T-helper 9 cell (primary cell): ENCODE data around the gene ICAM4.
"Not testable (repeated sequence)": the region's sequence is repeated elsewhere in the genome, so short reads cannot be mapped to it uniquely, and the experiment has no call there.

Source experiments
- DNase-seq: peaks from one replicate; pipeline ENCODE4 v3.0.0-alpha.2; 2020
- total RNA-seq, 2 donors: gene quantifications; one replicate each; lab custom pipeline; 2026; lab: John Stamatoyannopoulos, UW

The ICAM4 gene, protein sequence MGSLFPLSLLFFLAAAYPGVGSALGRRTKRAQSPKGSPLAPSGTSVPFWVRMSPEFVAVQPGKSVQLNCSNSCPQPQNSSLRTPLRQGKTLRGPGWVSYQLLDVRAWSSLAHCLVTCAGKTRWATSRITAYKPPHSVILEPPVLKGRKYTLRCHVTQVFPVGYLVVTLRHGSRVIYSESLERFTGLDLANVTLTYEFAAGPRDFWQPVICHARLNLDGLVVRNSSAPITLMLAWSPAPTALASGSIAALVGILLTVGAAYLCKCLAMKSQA
- 0.72 to 0.77 reads per million in 2 donors for total RNA-seq

DNA sequence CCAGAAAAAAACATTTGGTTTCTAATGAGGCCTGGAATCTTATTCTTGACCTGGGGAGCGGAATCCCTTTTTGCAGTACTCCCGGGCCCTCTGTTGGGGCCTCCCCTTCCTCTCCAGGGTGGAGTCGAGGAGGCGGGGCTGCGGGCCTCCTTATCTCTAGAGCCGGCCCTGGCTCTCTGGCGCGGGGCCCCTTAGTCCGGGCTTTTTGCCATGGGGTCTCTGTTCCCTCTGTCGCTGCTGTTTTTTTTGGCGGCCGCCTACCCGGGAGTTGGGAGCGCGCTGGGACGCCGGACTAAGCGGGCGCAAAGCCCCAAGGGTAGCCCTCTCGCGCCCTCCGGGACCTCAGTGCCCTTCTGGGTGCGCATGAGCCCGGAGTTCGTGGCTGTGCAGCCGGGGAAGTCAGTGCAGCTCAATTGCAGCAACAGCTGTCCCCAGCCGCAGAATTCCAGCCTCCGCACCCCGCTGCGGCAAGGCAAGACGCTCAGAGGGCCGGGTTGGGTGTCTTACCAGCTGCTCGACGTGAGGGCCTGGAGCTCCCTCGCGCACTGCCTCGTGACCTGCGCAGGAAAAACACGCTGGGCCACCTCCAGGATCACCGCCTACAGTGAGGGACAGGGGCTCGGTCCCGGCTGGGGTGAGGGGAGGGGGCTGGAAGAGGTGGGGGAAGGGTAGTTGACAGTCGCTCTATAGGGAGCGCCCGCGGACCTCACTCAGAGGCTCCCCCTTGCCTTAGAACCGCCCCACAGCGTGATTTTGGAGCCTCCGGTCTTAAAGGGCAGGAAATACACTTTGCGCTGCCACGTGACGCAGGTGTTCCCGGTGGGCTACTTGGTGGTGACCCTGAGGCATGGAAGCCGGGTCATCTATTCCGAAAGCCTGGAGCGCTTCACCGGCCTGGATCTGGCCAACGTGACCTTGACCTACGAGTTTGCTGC is at the start of gene ICAM4:
ICAM4 (plus strand) TSS at position 153 of the 935 bp plus-strand sequence; CDS start at position 211, 58 bp downstream.
- no peak for DNase-seq

DNA sequence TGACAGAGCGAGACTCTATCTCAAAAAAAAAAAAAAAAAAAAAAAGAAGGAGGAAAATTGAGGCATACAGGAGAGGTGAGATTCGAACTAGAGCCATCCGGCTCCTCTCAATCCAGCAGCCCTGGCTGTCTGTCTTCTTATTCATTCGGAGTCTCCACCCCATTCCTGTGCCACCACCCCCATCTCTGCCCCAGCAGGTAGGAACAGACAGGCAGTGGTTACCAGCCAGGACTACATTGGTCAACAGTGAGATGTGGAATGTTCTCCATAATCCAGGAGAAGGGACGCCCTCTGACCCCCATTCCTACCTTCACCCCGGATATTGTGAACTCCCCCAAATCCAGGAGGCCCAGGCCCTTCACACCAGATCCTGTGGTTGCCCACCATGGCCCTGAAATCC is 49.1 kb upstream of the ICAM4 start:
- DNase-seq = no peak

DNA sequence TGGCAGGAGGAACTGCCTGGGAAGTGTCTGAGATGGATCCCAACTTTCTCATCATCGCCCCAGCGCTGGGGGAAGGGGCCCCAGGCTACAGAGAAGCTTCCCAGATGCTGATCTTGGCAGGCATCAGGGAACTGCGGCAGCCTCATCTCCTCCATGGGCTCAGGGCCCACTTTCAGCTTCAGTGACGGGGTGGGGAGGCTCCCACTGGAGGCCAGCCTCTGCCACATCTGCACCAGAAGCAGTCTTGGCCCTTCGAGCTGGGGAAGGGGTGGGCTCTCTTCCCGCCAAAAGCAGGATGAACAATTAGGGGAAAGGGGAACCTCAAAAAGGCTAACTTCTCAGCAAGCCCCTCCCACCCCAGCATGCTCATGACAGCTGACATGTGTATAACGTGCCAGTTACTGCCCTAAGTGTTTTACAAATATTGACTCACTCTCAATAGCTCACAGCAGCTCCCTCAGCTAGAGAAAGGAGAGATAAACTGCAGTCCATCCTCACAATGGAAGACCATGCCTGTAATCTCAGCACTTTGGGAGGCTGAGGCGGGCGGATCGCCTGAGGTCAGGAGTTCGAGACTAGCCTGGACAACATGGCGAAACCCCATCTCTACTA is 48.5 kb upstream of the ICAM4 start:
- no peak for DNase-seq

DNA sequence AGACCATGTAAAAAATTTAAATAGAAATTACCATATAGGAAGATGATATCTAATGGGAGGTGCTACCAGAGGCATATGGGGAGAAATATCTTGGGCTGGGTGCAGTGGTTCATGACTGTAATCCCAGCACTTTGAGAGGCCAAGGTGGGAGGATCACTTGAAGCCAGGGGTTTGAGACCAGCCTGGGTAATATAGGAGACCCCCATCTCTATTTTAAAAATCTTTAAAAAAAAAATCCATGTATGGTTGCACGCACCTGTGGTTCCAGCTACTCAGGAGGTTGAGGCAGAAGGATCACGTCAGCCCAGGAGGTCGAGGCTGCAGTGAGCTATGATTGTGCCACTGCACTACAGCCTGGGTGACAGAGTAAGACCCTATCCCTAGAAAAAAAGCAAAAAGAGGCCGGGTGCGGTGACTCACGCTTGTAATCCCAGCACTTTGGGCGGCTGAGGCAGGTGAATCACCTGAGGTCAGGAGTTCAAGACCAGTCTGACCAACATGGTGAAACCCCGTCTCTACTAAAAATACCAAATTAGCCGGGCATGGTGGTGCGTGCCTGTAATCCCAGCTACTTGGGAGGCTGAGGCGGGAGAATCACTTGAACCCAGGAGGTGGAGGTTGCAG is 44.8 kb upstream of the ICAM4 start:
- not testable (repeated sequence) for DNase-seq

DNA sequence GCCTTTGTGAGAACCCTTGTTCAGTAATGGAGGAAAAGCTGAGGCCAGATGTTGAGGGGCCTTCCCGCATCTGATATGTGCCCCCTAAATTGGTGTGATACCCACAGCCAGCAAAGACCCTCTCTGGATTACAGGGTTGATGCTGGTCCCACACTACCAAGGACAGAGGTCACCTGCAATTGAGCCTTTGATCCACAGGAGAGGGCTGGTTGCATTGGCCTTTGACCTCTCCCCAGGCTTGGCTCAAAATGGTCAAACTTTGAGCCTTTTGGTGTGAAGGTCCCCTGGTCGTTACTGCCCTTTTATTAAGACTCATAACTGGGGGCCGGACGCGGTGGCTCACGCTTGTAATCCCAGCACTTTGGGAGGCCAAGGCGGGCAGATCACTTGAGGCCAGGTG is 43.1 kb upstream of the ICAM4 start:
- no peak for DNase-seq

DNA sequence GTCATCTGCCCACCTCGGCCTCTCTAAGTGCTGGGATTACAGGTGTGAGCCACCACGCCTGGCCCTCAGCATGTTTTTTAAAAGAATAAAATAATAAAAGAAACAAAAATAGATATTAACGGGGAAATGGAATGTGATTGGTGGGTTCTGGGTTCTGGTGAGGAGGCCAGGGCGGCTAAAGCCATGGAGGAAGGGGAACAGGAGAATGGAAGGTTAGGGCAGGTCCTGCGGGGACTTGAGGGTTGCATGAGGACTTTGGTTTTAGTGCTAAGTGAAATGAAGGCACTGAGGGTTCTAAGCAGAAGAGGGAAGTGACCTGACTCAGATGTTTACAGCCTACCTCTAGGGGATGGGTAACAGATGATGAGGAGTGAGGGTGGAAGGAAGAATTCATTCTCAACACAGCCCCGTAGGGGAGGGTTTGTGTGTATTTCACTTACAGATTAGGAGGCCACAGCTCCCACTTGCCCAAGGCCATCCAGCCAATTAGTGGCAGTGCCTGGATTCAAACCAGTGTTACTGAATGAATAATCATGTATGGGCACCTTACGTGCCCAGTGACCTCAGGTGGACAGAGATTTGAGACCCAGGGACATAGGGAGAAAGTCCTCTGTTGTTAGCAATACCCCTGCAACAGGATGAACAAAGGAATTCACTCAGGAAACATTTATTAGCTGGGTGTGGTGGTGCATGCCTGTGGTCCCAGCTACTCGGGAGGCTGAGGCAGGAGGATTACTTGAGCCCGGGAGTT is 41.4 kb upstream of the ICAM4 start:
- no peak for DNase-seq

DNA sequence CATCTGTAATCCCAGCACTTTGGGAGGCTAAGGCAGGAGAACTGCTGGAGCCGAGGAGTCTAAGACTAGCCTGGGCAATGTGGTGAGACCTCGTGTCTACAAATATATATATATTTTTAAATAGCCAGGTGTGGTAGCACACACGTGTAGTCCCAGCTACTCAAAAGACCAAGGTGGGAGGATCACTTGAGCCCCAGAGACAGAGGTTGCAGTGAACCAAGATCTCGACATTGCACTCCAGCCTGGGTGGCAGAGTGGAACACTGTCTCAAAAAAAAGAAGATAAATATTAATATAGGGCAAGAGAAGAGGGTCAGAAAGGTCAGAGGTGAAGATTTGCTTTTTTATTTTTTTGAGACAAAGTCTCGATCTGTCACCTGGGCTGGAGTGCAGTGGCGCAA is 40.2 kb upstream of the ICAM4 start:
- no peak for DNase-seq

DNA sequence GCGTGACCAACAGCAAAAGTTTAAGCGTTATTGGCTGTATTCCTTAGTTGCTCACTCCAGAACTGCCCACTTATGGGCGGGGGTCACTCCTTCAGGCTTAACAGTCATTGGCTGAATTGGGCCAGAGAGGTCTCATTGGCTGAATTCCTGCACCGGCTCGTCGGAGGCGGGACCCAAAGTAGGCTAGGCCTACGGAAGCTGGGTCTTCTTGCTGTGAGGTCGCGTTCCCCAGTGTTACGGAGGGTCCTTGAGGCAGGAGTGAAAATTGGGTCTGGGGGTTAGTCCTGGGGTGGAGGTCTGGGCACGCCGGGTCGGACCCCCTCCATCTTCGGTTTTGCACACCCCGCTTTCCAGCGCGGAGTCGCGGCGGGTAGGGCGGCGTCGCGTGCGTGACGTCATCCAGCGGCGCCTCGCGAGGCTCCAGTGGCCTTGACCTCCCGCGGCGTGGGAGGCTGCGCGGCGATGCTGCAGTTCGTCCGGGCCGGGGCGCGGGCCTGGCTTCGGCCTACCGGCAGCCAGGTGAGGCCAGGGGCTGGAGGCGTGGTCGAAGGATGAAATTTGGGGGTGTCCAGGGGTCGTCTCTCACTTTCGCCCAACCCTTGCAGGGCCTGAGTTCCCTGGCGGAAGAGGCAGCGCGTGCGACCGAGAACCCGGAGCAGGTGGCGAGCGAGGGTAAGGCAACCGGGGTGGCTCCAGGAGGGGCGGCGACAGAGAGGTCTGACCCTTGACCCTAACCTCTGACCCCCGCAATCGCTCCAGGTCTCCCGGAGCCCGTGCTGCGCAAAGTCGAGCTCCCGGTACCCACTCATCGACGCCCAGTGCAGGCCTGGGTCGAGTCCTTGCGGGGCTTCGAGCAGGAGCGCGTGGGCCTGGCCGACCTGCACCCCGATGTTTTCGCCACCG is 34.7 kb upstream of the ICAM4 start, which contains the start of gene MRPL4:
MRPL4 (plus strand) TSS at position 423 of the 903 bp plus-strand sequence; CDS start at position 463, 40 bp downstream.
- peak; percentile 91 for DNase-seq

DNA sequence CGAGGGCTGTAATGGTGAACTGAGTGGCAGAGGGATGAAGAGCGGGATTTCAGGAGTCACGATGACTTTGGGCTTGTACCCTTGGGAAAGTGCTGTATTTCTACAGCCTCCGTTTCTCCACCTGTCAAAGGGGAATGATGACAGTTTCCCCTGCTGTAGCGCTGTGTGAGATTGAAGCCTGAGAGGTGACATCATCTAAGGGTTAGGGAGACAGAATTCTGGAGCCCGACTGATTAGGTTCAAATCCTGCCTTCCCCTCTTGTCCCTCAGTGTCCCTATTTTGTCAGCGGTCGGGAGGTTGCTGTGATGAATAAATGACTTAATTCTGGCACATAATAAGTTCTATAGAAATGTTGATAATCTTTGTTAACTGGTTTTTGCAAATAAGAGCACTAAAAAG is 34.0 kb upstream of the ICAM4 start:
- DNase-seq = no peak

DNA sequence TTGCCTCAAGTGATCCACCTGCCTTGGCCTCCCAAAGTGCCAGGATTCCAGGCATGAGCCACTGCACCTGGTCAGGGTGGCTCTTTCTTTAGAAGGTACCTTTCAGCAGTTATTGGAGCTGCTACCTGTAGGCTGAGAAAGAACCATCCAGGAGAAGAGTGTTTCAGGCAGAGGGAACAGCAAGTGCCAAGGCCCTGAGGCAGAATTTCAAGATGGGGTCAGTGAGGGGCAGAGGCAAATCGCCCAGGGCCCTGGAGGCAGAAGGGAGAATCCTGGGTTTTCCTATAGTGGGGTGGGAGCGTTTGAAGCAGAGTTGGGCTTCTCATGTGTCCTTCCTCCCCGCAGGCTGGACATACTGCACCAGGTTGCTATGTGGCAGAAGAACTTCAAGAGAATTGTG is 32.5 kb upstream of the ICAM4 start:
- DNase-seq = no peak

DNA sequence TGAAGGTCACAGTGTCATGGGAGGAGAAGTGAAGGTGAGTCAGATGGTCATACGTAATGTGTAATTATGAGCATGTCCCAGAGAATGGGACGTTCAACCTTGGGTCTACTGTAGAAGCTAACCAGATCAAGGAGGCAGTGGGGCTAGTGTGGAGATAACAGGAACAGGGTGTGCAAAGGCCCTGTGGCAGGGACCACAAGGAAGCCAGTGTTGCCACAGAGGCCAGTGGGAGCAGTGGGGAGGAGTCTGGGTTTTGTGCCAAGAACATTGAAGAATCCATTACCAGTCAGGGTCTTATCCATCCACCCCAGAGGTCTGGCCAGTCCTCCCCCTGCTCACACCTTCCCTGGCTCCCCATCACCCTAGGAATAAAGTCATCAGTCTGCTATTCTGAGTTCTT is 31.4 kb upstream of the ICAM4 start:
- no peak for DNase-seq

DNA sequence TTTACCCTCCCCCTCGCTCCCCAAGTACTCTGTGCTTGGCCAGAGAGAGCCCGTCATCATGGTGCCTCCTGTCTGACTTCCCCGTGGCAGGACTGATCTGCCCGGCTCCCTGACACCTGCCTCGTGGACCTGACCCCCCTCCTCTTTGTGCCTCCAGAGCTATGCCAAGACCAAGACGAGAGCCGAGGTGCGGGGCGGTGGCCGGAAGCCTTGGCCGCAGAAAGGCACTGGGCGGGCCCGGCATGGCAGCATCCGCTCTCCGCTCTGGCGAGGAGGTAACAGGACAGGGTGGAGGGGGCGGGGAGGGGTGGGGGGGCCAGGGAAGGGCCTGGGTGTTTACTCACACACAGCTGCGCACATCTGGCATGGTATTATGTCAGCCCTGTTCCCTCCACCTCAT is 30.2 kb upstream of the ICAM4 start:
- no peak for DNase-seq

DNA sequence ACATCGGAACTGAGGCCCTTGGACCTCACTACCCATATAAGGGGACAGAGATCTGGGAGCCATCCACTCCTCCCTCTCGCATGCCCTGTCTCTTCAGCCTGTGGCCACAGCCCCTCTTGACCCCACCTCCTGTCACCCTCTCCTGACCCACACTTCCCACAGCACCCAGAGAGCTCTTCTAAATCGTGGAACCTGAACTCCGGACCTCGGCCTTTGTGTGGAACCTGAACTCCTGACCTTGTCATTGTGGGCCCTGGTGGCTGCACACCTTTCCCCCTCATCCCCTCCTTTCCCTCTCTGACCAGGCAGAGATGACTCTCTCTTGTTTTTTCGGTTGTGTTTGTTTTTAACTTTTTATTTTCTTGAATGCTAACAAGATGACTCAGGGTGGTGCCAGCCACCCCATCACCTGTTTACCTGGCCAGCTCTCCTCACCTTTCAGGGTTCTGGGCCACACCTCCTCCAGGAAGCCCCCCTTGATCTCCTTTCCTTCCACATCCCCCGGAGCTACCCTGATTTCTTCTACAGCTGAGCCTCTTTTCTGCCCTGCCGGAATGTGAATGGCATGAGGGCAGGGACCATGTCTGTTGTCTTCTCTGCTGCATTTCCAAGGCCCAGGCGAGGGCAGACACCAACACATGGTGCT is 29.7 kb upstream of the ICAM4 start:
- no peak for DNase-seq

DNA sequence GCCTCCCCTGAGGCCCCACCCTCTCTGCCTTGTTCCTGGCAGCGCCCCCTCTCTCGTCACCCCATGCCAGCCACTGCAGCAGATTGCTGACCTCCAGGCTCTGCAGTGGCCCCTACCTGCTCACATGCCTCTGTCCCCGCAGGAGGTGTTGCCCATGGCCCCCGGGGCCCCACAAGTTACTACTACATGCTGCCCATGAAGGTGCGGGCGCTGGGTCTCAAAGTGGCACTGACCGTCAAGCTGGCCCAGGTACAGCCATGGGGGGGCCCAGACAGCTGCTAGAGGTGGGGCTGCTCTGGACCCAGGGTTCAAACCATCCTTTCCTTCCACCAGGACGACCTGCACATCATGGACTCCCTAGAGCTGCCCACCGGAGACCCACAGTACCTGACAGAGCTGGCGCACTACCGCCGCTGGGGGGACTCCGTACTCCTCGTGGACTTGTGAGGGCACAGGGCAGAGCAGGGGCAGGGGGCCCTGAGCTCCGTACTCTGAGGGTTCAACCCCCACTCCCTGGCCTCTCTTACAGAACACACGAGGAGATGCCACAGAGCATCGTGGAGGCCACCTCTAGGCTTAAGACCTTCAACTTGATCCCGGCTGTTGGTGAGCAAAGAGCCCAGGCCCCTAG is 28.6 kb upstream of the ICAM4 start:
- no peak for DNase-seq

DNA sequence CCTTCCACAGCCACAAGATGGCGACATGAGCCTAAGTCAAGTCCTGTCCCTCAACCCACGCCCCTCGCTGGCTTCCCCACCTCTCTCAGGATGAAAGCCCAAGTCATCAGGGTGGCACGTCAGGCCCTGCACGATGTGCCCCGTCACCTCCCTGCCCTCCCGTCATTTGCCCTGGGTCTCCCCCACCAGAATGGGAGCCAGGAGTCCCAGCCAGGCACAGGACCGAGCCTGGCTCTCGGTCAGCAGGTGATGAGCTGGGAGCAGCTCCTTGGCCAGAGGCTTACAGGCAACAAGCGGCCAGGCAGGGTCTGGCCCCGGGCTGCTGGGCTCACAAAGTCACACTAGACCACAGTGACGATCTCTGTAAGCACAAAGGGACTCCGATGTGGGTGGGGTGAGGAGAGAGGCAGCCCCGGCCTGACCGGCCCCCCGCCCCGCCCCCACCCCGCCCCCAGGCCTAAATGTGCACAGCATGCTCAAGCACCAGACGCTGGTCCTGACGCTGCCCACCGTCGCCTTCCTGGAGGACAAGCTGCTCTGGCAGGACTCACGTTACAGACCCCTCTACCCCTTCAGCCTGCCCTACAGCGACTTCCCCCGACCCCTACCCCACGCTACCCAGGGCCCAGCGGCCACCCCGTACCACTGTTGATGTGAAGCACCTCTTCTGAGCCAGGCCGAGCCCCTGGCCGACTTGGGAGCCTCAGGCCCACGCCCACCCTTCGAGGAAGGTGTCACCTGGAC is 27.4 kb upstream of the ICAM4 start:
- peak; percentile 83 for DNase-seq

DNA sequence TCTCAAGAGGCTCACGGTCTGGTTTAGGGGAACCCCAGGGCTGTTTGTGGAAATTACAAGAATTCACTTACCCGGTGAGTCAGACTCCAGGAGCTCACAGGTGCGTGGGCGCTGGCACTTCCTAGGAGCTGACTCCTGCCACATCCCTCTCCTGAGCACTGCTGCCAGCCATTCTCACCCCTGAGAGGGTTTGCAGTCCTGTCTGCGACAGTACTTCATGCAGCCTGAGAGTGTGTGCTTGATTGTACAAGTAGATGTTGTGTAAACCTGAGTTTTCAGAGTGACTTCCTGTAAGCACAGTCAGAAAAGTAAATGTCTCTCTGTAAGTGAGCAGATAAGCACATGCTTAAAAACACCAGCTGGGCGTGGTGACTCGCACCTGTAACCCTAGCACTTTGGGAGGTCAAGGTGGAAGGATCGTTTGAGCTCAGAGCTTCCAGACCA is 26.6 kb upstream of the ICAM4 start:
- no peak for DNase-seq

DNA sequence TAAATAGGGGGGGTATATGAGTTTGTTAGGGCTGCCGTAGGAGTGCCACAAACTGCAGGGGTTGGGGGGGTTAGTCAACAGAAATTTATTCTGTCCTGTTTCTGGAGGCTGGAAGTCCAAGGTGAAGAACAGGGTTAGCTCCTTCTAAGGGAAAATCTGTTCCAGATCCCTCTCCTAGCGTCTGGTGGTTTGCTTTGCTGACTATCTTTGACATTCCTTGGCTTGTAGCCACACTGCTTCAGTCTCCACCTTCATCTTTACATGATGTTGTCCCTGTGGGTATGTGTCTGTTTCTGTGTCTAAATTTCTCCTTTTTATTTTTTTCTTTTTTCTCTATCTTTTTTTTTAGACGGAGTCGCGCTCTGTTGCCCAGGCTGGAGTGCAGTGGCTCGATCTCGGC is 24.0 kb upstream of the ICAM4 start:
- no peak for DNase-seq

DNA sequence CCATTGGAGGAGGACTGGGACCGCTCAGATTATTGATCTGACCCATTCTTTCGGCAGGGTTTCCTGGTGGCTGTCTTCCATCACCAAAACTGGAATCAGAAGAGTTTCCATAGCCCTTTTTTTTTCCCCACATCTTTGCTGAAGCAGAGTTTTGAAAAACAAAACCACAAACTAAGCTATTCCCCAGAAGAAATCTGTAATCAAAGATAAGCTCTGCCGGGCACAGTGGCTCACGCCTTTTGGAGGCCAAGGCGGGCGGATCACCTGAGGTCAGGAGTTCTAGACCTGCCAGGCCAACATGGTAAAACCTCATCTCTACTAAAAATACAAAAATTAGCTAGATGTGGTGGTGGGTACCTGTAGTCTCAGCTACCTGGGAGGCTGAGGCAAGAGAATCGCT is 20.0 kb upstream of the ICAM4 start:
- DNase-seq = no peak

DNA sequence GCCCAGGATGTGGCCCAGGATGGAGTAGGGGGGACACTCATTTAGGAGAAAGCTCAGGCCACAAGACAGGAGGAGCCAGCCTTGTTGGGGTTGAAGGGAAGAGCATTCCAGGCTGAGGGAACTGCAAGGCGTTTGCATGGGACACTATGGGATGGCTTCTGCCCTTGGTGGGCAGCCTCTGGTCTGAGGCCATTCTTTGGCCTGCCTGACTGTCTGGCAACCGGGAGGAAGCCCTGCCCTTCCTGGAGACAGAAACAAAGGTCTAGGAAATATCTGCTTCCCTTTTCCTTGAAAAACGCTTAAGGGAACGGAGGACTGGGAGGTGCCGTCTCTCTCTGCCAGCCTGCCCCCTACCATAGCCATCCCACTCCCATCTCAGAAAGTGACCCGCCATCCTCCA is 18.7 kb upstream of the ICAM4 start:
- no peak for DNase-seq
